ENCODE measurements around the gene FXYD6. TPM values are rescaled to one million over a fixed set of nuclear protein-coding genes. Genes with fewer than 3 reads are reported as not detected.
"Not testable (repeated sequence)": the region's sequence is repeated elsewhere in the genome, so short reads cannot be mapped to it uniquely, and the experiment has no call there.

Gene FXYD6
- polyA plus RNA-seq, 1 experiment = 21.4 TPM

- Histone ChIP-seq H3K9me3 (ENCODE audit: control insufficient read depth, insufficient read depth, low read length) (no peaks in the 10 kb centered on the region; the same call in 1 of the 2 replicates), H3K27ac (ENCODE audit: low read depth, low read length) (no peak overlapping the region), H3K27me3 (ENCODE audit: control insufficient read depth, insufficient read depth, low read length) (peaks cover 15% of the 10 kb centered on the region), H3K4me3 (ENCODE audit: low read depth, low read length) (no peak overlapping the region)
- no peak for DNase-seq (ENCODE audit: low read depth, low spot score)
- TF ChIP-seq CTCF (IDR thresholded peaks at IDR 0.05; ENCODE audit: low read depth, low read length) = no peak
- ChIA-PET CTCF (interaction anchor here (1.7 kb wide), 1 partner anchor 22 kb away, joined by 4 read pairs; no protein-coding TSS in a partner anchor), POLR2A (no interaction called here)
Observed at GRCh38 chr11:117866526-117866925, 9.9 kb downstream of the FXYD6 start.

- DNase-seq (ENCODE audit: low read depth, low spot score); H3K27ac ChIP-seq (ENCODE audit: low read depth, low read length); CTCF ChIA-PET; H3K4me3 ChIP-seq (ENCODE audit: low read depth, low read length); POLR2A ChIA-PET; H3K9me3 ChIP-seq (ENCODE audit: control insufficient read depth, insufficient read depth, low read length): not testable (repeated sequence)
- H3K27me3 ChIP-seq (ENCODE audit: control insufficient read depth, insufficient read depth, low read length) = peaks cover 15% of the 10 kb centered on the region
Observed at GRCh38 chr11:117865546-117865945, 10.9 kb downstream of the FXYD6 start.

GRCh38 chr11:117863383-117863782, 13.1 kb downstream of the FXYD6 start:
- H3K9me3 ChIP-seq (ENCODE audit: control insufficient read depth, insufficient read depth, low read length) = no peaks in the 10 kb centered on the region
- no peak overlapping the region for H3K4me3 ChIP-seq (ENCODE audit: low read depth, low read length)
- ChIA-PET CTCF (no interaction called here), POLR2A (no interaction called here)
- no peak overlapping the region for H3K27ac ChIP-seq (ENCODE audit: low read depth, low read length)
- no peak for DNase-seq (ENCODE audit: low read depth, low spot score)
- peaks cover 8% of the 10 kb centered on the region for H3K27me3 ChIP-seq (ENCODE audit: control insufficient read depth, insufficient read depth, low read length)
- no peak for TF ChIP-seq CTCF (IDR thresholded peaks at IDR 0.05; ENCODE audit: low read depth, low read length)

GRCh38 chr11:117862753-117863152, 13.7 kb downstream of the FXYD6 start:
- no peak overlapping the region for H3K4me3 ChIP-seq (ENCODE audit: low read depth, low read length)
- ChIA-PET POLR2A (no interaction called here), CTCF (interaction anchor here (0.6 to 2.1 kb wide), 3 partner anchors 42 to 191 kb away, joined by 3 to 6 read pairs (median 4); no protein-coding TSS in a partner anchor)
- DNase-seq (ENCODE audit: low read depth, low spot score) = no peak
- peaks cover 6% of the 10 kb centered on the region for H3K27me3 ChIP-seq (ENCODE audit: control insufficient read depth, insufficient read depth, low read length)
- H3K27ac ChIP-seq (ENCODE audit: low read depth, low read length) = no peak overlapping the region
- TF ChIP-seq CTCF (IDR thresholded peaks at IDR 0.05; ENCODE audit: low read depth, low read length) = no peak
- no peaks in the 10 kb centered on the region for H3K9me3 ChIP-seq (ENCODE audit: control insufficient read depth, insufficient read depth, low read length)

- peaks cover 6% of the 10 kb centered on the region for H3K27me3 ChIP-seq (ENCODE audit: control insufficient read depth, insufficient read depth, low read length)
- H3K9me3 ChIP-seq (ENCODE audit: control insufficient read depth, insufficient read depth, low read length) = no peaks in the 10 kb centered on the region
- no peak for DNase-seq (ENCODE audit: low read depth, low spot score)
- POLR2A ChIA-PET = no interaction called here
- TF ChIP-seq CTCF (IDR thresholded peaks at IDR 0.05; ENCODE audit: low read depth, low read length) = no peak
- CTCF ChIA-PET = interaction anchor here (0.6 to 2.7 kb wide), 4 partner anchors 17 to 191 kb away, joined by 3 to 6 read pairs (median 5); no protein-coding TSS in a partner anchor
- H3K4me3 ChIP-seq (ENCODE audit: low read depth, low read length) = no peak overlapping the region
- H3K27ac ChIP-seq (ENCODE audit: low read depth, low read length) = no peak overlapping the region
Observed at GRCh38 chr11:117862019-117862725, 14.3 kb downstream of the FXYD6 start.
